ENCODE data around the gene ASRGL1.

- TF ChIP-seq CTCF (conservative IDR thresholded peaks at IDR 0.05; ENCODE audit: low read depth, low read length) = no peak
- TF ChIP-seq EZH2 (IDR thresholded peaks at IDR 0.05; ENCODE audit: low read length, unreplicated experiment) = no peak
Measured at GRCh38 chr11:62370743-62371440, 33.6 kb downstream of the ASRGL1 start.

Data from PC-3 (cell line).